HUES64 (cell line): Measurements from ENCODE around the gene GBX1.

Experiments
- H3K27ac ChIP-seq: 2 replicates; pipeline ENCODE4 v1.7.0; 2013; ENCODE audit warnings: low read depth, low read length, inconsistent platforms
- H3K27me3 ChIP-seq: 2 replicates; pipeline ENCODE4 v1.6.1; 2013; ENCODE audit warnings: mild to moderate bottlenecking, low read length; ENCODE audit not compliant: insufficient read depth
- H3K36me3 ChIP-seq: 2 replicates; pipeline ENCODE4 v1.6.1; 2013; ENCODE audit warnings: mild to moderate bottlenecking, low read length; ENCODE audit not compliant: insufficient read depth
- H3K4me1 ChIP-seq: 2 replicates; pipeline ENCODE4 v1.6.1; 2013; ENCODE audit warnings: mild to moderate bottlenecking, low read length, moderate library complexity; ENCODE audit not compliant: insufficient read depth
- H3K4me3 ChIP-seq: 2 replicates; pipeline ENCODE4 v1.5.1; 2013; ENCODE audit warnings: mild to moderate bottlenecking, low read length, moderate library complexity
- H3K9ac ChIP-seq: 2 replicates; pipeline ENCODE4 v1.6.1; 2013; ENCODE audit warnings: mild to moderate bottlenecking, low read depth, low read length
- H3K9me3 ChIP-seq: 2 replicates; pipeline ENCODE4 v1.6.1; 2013; ENCODE audit warnings: low read depth, low read length; ENCODE audit not compliant: insufficient read depth
- WGBS: fragments of 150-250, 120-280 bp; methylation state at CpG from one replicate; pipeline ENCODE4 v1.1.7; 2013; ENCODE audit warnings: missing lambda C conversion rate; 5-methylcytosine and 5-hydroxymethylcytosine counted together

Gene GBX1

GRCh38 chr7:151124481-151124880 lies 43.0 kb downstream of the GBX1 start:
- H3K9ac ChIP-seq: no peak overlapping the region
- no peak overlapping the region for H3K27ac ChIP-seq
- peaks cover 24% of the 10 kb centered on the region for H3K27me3 ChIP-seq
- no peak overlapping the region for H3K4me3 ChIP-seq
- H3K36me3 ChIP-seq: peaks cover 32% of the 10 kb centered on the region
- peaks cover 10% of the 10 kb centered on the region; the same call in 1 of the 2 replicates for H3K4me1 ChIP-seq
- 87% methylated on average over 7 of the region's 7 CpGs for WGBS
- H3K9me3 ChIP-seq: no peaks in the 10 kb centered on the region

GRCh38 chr7:151123822-151124464 lies 43.6 kb downstream of the GBX1 start:
- Histone ChIP-seq H3K4me3 (no peak overlapping the region), H3K27me3 (peaks cover 24% of the 10 kb centered on the region), H3K4me1 (peaks cover 10% of the 10 kb centered on the region; the same call in 1 of the 2 replicates), H3K27ac (no peak overlapping the region), H3K9me3 (no peaks in the 10 kb centered on the region), H3K36me3 (peaks cover 36% of the 10 kb centered on the region), H3K9ac (no peak overlapping the region)
- 41% methylated on average over 23 of the region's 24 CpGs for WGBS

GRCh38 chr7:151123158-151123821 lies 44.2 kb downstream of the GBX1 start:
- no peak overlapping the region for H3K9ac ChIP-seq
- peaks cover 36% of the 10 kb centered on the region; the same call in 1 of the 2 replicates for H3K36me3 ChIP-seq
- no peak overlapping the region for H3K4me3 ChIP-seq
- peaks cover 24% of the 10 kb centered on the region for H3K27me3 ChIP-seq
- H3K9me3 ChIP-seq: no peaks in the 10 kb centered on the region
- H3K4me1 ChIP-seq: peaks cover 10% of the 10 kb centered on the region; the same call in 1 of the 2 replicates
- WGBS: 93% methylated on average over 50 of the region's 50 CpGs
- H3K27ac ChIP-seq: no peak overlapping the region

- WGBS: 93% methylated on average over 29 of the region's 29 CpGs
- Histone ChIP-seq H3K4me1 (peaks cover 10% of the 10 kb centered on the region; the same call in 1 of the 2 replicates), H3K27ac (no peak overlapping the region), H3K27me3 (peaks cover 24% of the 10 kb centered on the region), H3K36me3 (peaks cover 31% of the 10 kb centered on the region; the same call in 1 of the 2 replicates), H3K4me3 (no peak overlapping the region), H3K9ac (no peak overlapping the region), H3K9me3 (no peaks in the 10 kb centered on the region)
These were observed 44.7 kb downstream of the GBX1 start for GRCh38 chr7:151122796-151123157.

- H3K36me3 ChIP-seq: peaks cover 27% of the 10 kb centered on the region; the same call in 1 of the 2 replicates
- H3K4me1 ChIP-seq: peaks cover 10% of the 10 kb centered on the region; the same call in 1 of the 2 replicates
- H3K27me3 ChIP-seq: peaks cover 21% of the 10 kb centered on the region
- H3K9me3 ChIP-seq: no peaks in the 10 kb centered on the region
- no peak overlapping the region for H3K9ac ChIP-seq
- H3K27ac ChIP-seq: no peak overlapping the region
- H3K4me3 ChIP-seq: no peak overlapping the region
- 70% methylated on average over 24 of the region's 24 CpGs for WGBS
These were observed 45.2 kb downstream of the GBX1 start for GRCh38 chr7:151122276-151122675.

GRCh38 chr7:151121380-151122170 lies 45.9 kb downstream of the GBX1 start:
- H3K36me3 ChIP-seq: peaks cover 27% of the 10 kb centered on the region; the same call in 1 of the 2 replicates
- H3K9ac ChIP-seq: no peak overlapping the region
- H3K27ac ChIP-seq: no peak overlapping the region
- peaks cover 6% of the 10 kb centered on the region; the same call in 1 of the 2 replicates for H3K4me1 ChIP-seq
- WGBS: 91% methylated on average over 30 of the region's 30 CpGs
- peaks cover 15% of the 10 kb centered on the region for H3K27me3 ChIP-seq
- H3K4me3 ChIP-seq: no peak overlapping the region
- no peaks in the 10 kb centered on the region for H3K9me3 ChIP-seq

- H3K9me3 ChIP-seq: no peaks in the 10 kb centered on the region
- 95% methylated on average over 22 of the region's 22 CpGs for WGBS
- no peak overlapping the region for H3K27ac ChIP-seq
- no peak overlapping the region for H3K4me3 ChIP-seq
- peaks cover 17% of the 10 kb centered on the region for H3K27me3 ChIP-seq
- peaks cover 8% of the 10 kb centered on the region for H3K4me1 ChIP-seq
- no peak overlapping the region for H3K9ac ChIP-seq
- H3K36me3 ChIP-seq: peaks cover 27% of the 10 kb centered on the region; the same call in 1 of the 2 replicates
These were observed 46.6 kb downstream of the GBX1 start for GRCh38 chr7:151120896-151121295.

- Histone ChIP-seq H3K9me3 (no peaks in the 10 kb centered on the region), H3K27ac (no peak overlapping the region), H3K9ac (no peak overlapping the region), H3K36me3 (peaks cover 27% of the 10 kb centered on the region; the same call in 1 of the 2 replicates), H3K4me1 (peaks cover 7% of the 10 kb centered on the region), H3K27me3 (peaks cover 17% of the 10 kb centered on the region), H3K4me3 (no peak overlapping the region)
- whole genome bisulfite sequencing: 96% methylated on average over 27 of the region's 27 CpGs
These were observed 47.6 kb downstream of the GBX1 start for GRCh38 chr7:151119902-151120301.

- Histone ChIP-seq H3K27ac (no peak overlapping the region), H3K36me3 (peaks cover 27% of the 10 kb centered on the region; the same call in 1 of the 2 replicates), H3K27me3 (peaks cover 13% of the 10 kb centered on the region), H3K4me3 (no peak overlapping the region), H3K9ac (no peak overlapping the region), H3K9me3 (no peaks in the 10 kb centered on the region), H3K4me1 (peaks cover 9% of the 10 kb centered on the region)
- 94% methylated on average over 13 of the region's 13 CpGs for WGBS
These were observed 48.5 kb downstream of the GBX1 start for GRCh38 chr7:151119055-151119415.

- Histone ChIP-seq H3K4me3 (no peak overlapping the region), H3K4me1 (peaks cover 16% of the 10 kb centered on the region), H3K36me3 (peaks cover 27% of the 10 kb centered on the region; the same call in 1 of the 2 replicates), H3K27ac (no peak overlapping the region), H3K27me3 (peaks cover 18% of the 10 kb centered on the region), H3K9me3 (no peaks in the 10 kb centered on the region), H3K9ac (no peak overlapping the region)
- 96% methylated on average over 38 of the region's 38 CpGs for WGBS
These were observed 49.1 kb downstream of the GBX1 start for GRCh38 chr7:151118108-151119054.
